Measurements from ENCODE around the gene TMEM53. TPM values are rescaled to one million over a fixed set of nuclear protein-coding genes. Genes with fewer than 3 reads are reported as not detected.

Gene TMEM53
- total and polyA plus RNA-seq, 2 donors (not counting 3 experiments of a cell fraction or from before 2014, with no cell fraction given), result 5.3 to 16.5 TPM

GRCh38 chr1:44648529-44649250 lies 25.6 kb downstream of the TMEM53 start:
- FAIRE-seq, result no peak
- Histone ChIP-seq H3K9me3 (replicated peaks; ENCODE audit: control insufficient read depth, insufficient read depth, low read length) (no peaks in the 10 kb centered on the region), H2AFZ (ENCODE audit: low read depth, low read length) (no peak overlapping the region), H3K36me3 (ENCODE audit: control insufficient read depth in 2 of 2, extremely low read depth in 1 of 2, insufficient read depth in 2 of 2, low read length in 2 of 2) (peaks cover 0 to 45% of the 10 kb centered on the region in 2 experiments), H3K4me3 (replicated peaks in 1 of 3; ENCODE audit: insufficient read depth in 1 of 3, low read depth in 1 of 3, low read length in 3 of 3) (no peak overlapping the region), H3K4me1 (ENCODE audit: control insufficient read depth, extremely low read depth, insufficient read depth, low read length) (no peaks in the 10 kb centered on the region), H3K4me2 (ENCODE audit: insufficient read depth, low read length) (no peak overlapping the region), H3K27ac (ENCODE audit: insufficient read depth, low read depth, low read length) (no peak overlapping the region), H3K27me3 (ENCODE audit: control insufficient read depth in 2 of 2, insufficient read depth in 2 of 2, low read length in 2 of 2) (no peaks in the 10 kb centered on the region), H3K79me2 (ENCODE audit: control insufficient read depth, insufficient read depth, low read length) (no peaks in the 10 kb centered on the region), H3K9me1 (replicated peaks; ENCODE audit: control insufficient read depth, extremely low read depth, insufficient read depth, low read length) (no peaks in the 10 kb centered on the region), H4K20me1 (replicated peaks; ENCODE audit: control insufficient read depth, extremely low read depth, insufficient read depth, low read length) (no peaks in the 10 kb centered on the region), H3K9ac (replicated peaks; ENCODE audit: extremely low read depth, insufficient read depth, low read length) (no peak overlapping the region)
- POLR2A ChIA-PET, result no interaction called here
- TF ChIP-seq, protein P1, sequence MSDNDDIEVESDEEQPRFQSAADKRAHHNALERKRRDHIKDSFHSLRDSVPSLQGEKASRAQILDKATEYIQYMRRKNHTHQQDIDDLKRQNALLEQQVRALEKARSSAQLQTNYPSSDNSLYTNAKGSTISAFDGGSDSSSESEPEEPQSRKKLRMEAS (IDR thresholded peaks at IDR 0.05; ENCODE audit: insufficient read depth, insufficient read length), result no peak
- no peak for TF ChIP-seq JUN (IDR thresholded peaks at IDR 0.05; ENCODE audit: borderline replicate concordance, insufficient read depth, insufficient read length, low read depth)
- no peak for TF ChIP-seq GATA2 (IDR thresholded peaks at IDR 0.05; ENCODE audit: insufficient read depth, insufficient read length, low read depth, low read length)
- no peak for TF ChIP-seq POLR2A (IDR thresholded peaks at IDR 0.05; ENCODE audit: low read depth, low read length)
- TF ChIP-seq EZH2 (IDR thresholded peaks at IDR 0.05; ENCODE audit: borderline replicate concordance, low read depth, low read length, severe bottlenecking), result no peak
- no peak for TF ChIP-seq MYC (IDR thresholded peaks at IDR 0.05; ENCODE audit: low read depth, low read length)
- TF ChIP-seq CTCF (IDR thresholded peaks at IDR 0.05; ENCODE audit: extremely low read depth in 1 of 2, insufficient read depth in 1 of 2, low read depth in 1 of 2, low read length in 2 of 2), result no peak
- no peak for DNase-seq (ENCODE audit: low read depth, low spot score)
- CTCF ChIA-PET, result interaction anchor here (2.0 to 5.0 kb wide), 2 partner anchors 16 to 39 kb away, joined by 5 to 109 read pairs; no protein-coding TSS in a partner anchor
- intact Hi-C loops (cut with micrococcal nuclease), result no loop called here
- no TSS peak for BruUV-seq (replicated peaks)
- dilution Hi-C loops (cut with MboI; ENCODE audit: extremely low pct_ligation_motif_present, low sequenced_read_pairs), result no loop called here

All from endothelial cell of umbilical vein (primary cell).